ENCODE results near the gene FNDC3B.

The FNDC3B gene

DNA sequence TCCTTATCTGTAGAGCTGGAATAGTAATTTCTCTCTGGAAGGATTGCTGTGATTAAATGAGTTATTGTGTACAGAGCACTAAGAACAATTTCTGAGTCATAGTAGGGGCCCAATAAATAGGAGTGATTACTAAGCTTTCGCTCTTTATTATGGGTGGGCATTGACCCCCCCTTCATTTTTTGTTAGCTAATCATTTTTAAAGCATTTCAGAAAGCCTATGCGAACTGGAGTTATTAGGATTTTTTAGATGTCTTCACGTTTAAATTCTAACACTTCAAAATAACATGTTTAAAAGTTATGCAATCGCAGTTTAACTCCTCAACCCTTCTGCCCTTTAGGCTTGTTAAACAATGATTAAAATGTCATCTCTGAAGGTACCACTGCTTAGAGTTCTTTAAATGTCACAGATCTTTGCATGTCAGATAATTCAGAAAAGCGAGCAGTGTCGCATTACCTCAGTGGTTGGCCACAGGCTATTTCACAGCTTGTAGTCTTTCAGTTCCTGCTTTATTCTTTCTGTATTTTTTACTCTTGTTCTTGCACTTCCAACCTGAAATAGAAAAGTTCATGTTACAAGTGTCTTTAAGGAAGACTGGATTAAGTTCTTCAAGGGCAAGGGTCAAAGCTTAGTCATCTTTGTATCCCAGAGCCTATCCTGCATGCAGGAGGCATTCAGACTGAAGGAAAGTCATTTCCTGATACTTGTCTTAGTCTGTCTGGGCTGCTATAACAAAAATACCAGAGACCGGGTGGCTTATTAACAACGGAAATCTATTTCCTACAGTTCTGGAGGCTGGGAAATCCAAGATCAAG, 102.9 kb downstream of the FNDC3B start:
- Histone ChIP-seq H3K18ac (ENCODE audit: low read length) (no peak overlapping the region), H3K9ac (ENCODE audit: low read depth, low read length, poor library complexity) (no peak overlapping the region), H2BK15ac (ENCODE audit: low read length) (no peak overlapping the region), H2BK5ac (ENCODE audit: low read length) (no peak overlapping the region), H3K23ac (ENCODE audit: low read depth, low read length, poor library complexity) (no peak overlapping the region), H3K36me3 (replicated peaks in 1 of 2; ENCODE audit: control insufficient read depth in 2 of 2, insufficient read depth in 2 of 2, low read length in 2 of 2) (peaks cover 0 to 11% of the 10 kb centered on the region in 2 donors), H3K14ac (ENCODE audit: low read length) (no peak overlapping the region), H4K91ac (ENCODE audit: low read depth, low read length, poor library complexity) (no peak overlapping the region), H3K9me3 (replicated peaks in 1 of 2; ENCODE audit: control insufficient read depth in 2 of 2, insufficient read depth in 1 of 2, low read depth in 1 of 2, low read length in 2 of 2) (peaks cover 0 to 17% of the 10 kb centered on the region in 2 donors), H3K27ac (replicated peaks; ENCODE audit: low read length) (no peak overlapping the region), H4K8ac (ENCODE audit: low read depth, low read length) (no peak overlapping the region), H3K4ac (ENCODE audit: low read length) (no peak overlapping the region), H2AK5ac (ENCODE audit: low read depth, low read length) (no peak overlapping the region), H3K79me1 (ENCODE audit: low read depth, low read length) (no peaks in the 10 kb centered on the region), H3K27me3 (ENCODE audit: control insufficient read depth in 3 of 3, insufficient read depth in 3 of 3, low read depth in 1 of 3, low read length in 3 of 3) (no peaks in the 10 kb centered on the region), H2AFZ (ENCODE audit: low read length) (no peak overlapping the region), H2BK120ac (ENCODE audit: low read depth, low read length) (no peak overlapping the region), H2BK12ac (ENCODE audit: low read length) (no peak overlapping the region), H3K4me1 (ENCODE audit: control insufficient read depth in 2 of 2, insufficient read depth in 1 of 2, low read depth in 1 of 2, low read length in 2 of 2) (peaks cover 16 to 43% of the 10 kb centered on the region in 2 donors), H3K4me3 (ENCODE audit: low read length in 2 of 2) (no peak overlapping the region), H3K4me2 (ENCODE audit: insufficient read depth, low read length, poor library complexity, severe bottlenecking) (no peak overlapping the region)
- no peak for DNase-seq (ENCODE audit: low spot score)
- no CpG with 5 or more reads among the region's 8 CpGs for WGBS, 2 donors (ENCODE audit: extremely low coverage in 2 of 2, insufficient read length in 2 of 2, insufficient replicate concordance in 1 of 2)

DNA sequence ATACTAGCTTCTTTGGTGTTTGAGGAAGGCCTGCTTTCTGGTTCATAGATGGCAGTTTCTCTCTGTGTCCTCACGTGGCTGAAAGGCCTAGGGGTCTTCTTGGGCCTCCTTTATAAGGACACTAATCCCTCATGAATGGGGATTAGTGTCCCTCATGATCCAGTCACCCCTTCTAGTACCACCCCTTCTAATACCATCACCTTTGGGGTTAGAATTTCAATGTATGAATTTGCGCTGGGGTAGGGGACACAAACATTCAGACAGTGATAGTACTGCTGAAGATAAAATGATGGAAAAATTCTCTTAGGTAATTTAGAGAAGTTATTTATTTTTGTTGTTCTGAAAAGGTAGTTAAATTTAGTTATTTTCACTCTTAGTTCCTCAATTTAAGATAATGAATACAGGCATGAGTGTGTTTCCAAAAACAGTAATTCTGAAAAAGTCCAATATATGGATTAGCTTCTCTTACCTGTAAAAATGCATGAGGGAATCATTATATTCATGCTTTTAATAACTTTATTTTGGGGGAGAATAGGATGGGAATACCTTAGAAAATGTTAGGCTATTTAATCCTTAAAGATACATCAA, 103.6 kb downstream of the FNDC3B start:
- H3K9ac ChIP-seq (ENCODE audit: low read depth, low read length, poor library complexity), result no peak overlapping the region
- H2BK120ac ChIP-seq (ENCODE audit: low read depth, low read length), result no peak overlapping the region
- H2BK5ac ChIP-seq (ENCODE audit: low read length), result no peak overlapping the region
- no peak overlapping the region for H2AK5ac ChIP-seq (ENCODE audit: low read depth, low read length)
- no CpG with 5 or more reads among the region's 2 CpGs for WGBS, 2 donors (ENCODE audit: extremely low coverage in 2 of 2, insufficient read length in 2 of 2, insufficient replicate concordance in 1 of 2)
- H2AFZ ChIP-seq (ENCODE audit: low read length), result no peak overlapping the region
- H3K23ac ChIP-seq (ENCODE audit: low read depth, low read length, poor library complexity), result no peak overlapping the region
- H3K4me3 ChIP-seq (ENCODE audit: low read length in 2 of 2), result no peak overlapping the region
- H4K8ac ChIP-seq (ENCODE audit: low read depth, low read length), result no peak overlapping the region
- H3K27ac ChIP-seq (replicated peaks; ENCODE audit: low read length), result no peak overlapping the region
- no peak overlapping the region for H3K14ac ChIP-seq (ENCODE audit: low read length)
- H2BK15ac ChIP-seq (ENCODE audit: low read length), result no peak overlapping the region
- no peak overlapping the region for H3K4ac ChIP-seq (ENCODE audit: low read length)
- H3K4me2 ChIP-seq (ENCODE audit: insufficient read depth, low read length, poor library complexity, severe bottlenecking), result no peak overlapping the region
- H4K91ac ChIP-seq (ENCODE audit: low read depth, low read length, poor library complexity), result no peak overlapping the region
- peaks cover 0 to 17% of the 10 kb centered on the region in 2 donors for H3K9me3 ChIP-seq (replicated peaks in 1 of 2; ENCODE audit: control insufficient read depth in 2 of 2, insufficient read depth in 1 of 2, low read depth in 1 of 2, low read length in 2 of 2)
- DNase-seq (ENCODE audit: low spot score), result no peak
- peaks cover 0 to 11% of the 10 kb centered on the region in 2 donors for H3K36me3 ChIP-seq (replicated peaks in 1 of 2; ENCODE audit: control insufficient read depth in 2 of 2, insufficient read depth in 2 of 2, low read length in 2 of 2)
- no peak overlapping the region for H3K18ac ChIP-seq (ENCODE audit: low read length)
- H3K79me1 ChIP-seq (ENCODE audit: low read depth, low read length), result no peaks in the 10 kb centered on the region
- H3K27me3 ChIP-seq (ENCODE audit: control insufficient read depth in 3 of 3, insufficient read depth in 3 of 3, low read depth in 1 of 3, low read length in 3 of 3), result no peaks in the 10 kb centered on the region
- peaks cover 15 to 38% of the 10 kb centered on the region in 2 donors for H3K4me1 ChIP-seq (ENCODE audit: control insufficient read depth in 2 of 2, insufficient read depth in 1 of 2, low read depth in 1 of 2, low read length in 2 of 2)
- no peak overlapping the region for H2BK12ac ChIP-seq (ENCODE audit: low read length)

DNA sequence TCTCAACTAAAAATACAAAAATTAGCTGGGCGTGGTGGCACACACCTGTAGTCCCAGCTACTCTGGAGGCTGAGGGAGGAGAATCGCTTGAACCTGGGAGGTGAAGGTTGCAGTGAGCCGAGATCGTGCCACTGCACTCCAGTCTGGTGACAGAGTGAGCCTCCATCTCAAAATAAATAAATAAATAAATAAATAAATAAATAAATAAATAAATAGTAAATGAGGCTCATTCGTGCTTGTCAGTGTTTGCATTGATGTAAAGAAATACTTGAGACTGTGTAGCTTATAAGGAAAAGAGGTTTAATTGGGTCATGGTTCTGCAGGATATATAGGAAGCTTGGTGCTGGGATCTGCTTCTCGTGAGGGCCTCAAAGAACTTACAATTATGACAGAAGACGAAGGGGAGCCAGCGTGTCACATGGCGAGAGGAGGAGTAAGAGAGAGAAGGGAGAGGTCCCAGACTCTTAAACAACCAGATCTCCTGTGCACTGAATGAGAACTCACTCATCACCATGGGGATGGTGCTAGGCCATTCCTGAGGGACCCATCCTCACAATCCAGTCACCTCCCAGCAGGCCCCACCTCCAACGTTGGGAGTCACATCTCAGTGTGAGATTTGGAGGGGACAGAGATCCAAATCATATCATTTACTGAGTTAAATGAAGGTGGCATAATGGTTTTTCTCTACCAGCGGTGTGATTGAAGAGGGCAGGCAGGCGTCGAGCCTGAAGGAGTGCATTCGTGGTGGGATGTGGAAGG, 104.5 kb downstream of the FNDC3B start:
- Histone ChIP-seq H3K9ac (ENCODE audit: low read depth, low read length, poor library complexity) (no peak overlapping the region), H3K14ac (ENCODE audit: low read length) (no peak overlapping the region), H2BK5ac (ENCODE audit: low read length) (no peak overlapping the region), H2BK15ac (ENCODE audit: low read length) (no peak overlapping the region), H3K18ac (ENCODE audit: low read length) (no peak overlapping the region), H3K36me3 (replicated peaks in 1 of 2; ENCODE audit: control insufficient read depth in 2 of 2, insufficient read depth in 2 of 2, low read length in 2 of 2) (peaks cover 0 to 11% of the 10 kb centered on the region in 2 donors), H3K23ac (ENCODE audit: low read depth, low read length, poor library complexity) (no peak overlapping the region), H2AK5ac (ENCODE audit: low read depth, low read length) (no peak overlapping the region), H3K79me1 (ENCODE audit: low read depth, low read length) (no peaks in the 10 kb centered on the region), H2AFZ (ENCODE audit: low read length) (no peak overlapping the region), H3K27ac (replicated peaks; ENCODE audit: low read length) (no peak overlapping the region), H3K9me3 (replicated peaks in 1 of 2; ENCODE audit: control insufficient read depth in 2 of 2, insufficient read depth in 1 of 2, low read depth in 1 of 2, low read length in 2 of 2) (peaks cover 0 to 17% of the 10 kb centered on the region in 2 donors), H2BK12ac (ENCODE audit: low read length) (no peak overlapping the region), H3K4ac (ENCODE audit: low read length) (no peak overlapping the region), H4K91ac (ENCODE audit: low read depth, low read length, poor library complexity) (no peak overlapping the region), H3K27me3 (ENCODE audit: control insufficient read depth in 3 of 3, insufficient read depth in 3 of 3, low read depth in 1 of 3, low read length in 3 of 3) (no peaks in the 10 kb centered on the region), H3K4me2 (ENCODE audit: insufficient read depth, low read length, poor library complexity, severe bottlenecking) (no peak overlapping the region), H3K4me3 (ENCODE audit: low read length in 2 of 2) (no peak overlapping the region), H2BK120ac (ENCODE audit: low read depth, low read length) (no peak overlapping the region), H4K8ac (ENCODE audit: low read depth, low read length) (no peak overlapping the region), H3K4me1 (ENCODE audit: control insufficient read depth in 2 of 2, insufficient read depth in 1 of 2, low read depth in 1 of 2, low read length in 2 of 2) (peaks cover 14 to 29% of the 10 kb centered on the region in 2 donors)
- WGBS, 2 donors (ENCODE audit: extremely low coverage in 2 of 2, insufficient read length in 2 of 2, insufficient replicate concordance in 1 of 2), result no CpG with 5 or more reads among the region's 14 CpGs
- DNase-seq (ENCODE audit: low spot score), result no peak

DNA sequence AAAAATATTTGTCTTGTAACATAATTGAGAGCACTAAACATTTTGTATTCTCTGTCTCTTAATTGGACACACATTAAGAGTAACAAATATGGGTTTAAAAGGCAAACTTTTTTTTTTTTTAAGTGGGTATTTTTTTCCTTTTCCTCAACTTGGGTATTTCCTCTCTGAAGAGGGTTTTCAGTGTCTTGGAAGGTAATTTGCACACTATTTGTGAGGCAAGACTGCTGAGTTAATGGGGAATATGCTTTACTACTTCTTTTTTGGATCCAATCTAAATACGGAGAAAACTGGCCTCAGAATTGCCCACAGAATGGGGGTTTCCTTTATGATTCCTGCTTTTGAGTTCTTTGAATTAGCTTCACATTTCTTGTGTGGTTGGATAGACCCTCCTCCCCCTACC, 105.2 kb downstream of the FNDC3B start:
- Histone ChIP-seq H3K36me3 (replicated peaks in 1 of 2; ENCODE audit: control insufficient read depth in 2 of 2, insufficient read depth in 2 of 2, low read length in 2 of 2) (peaks cover 0 to 11% of the 10 kb centered on the region in 2 donors), H3K27ac (replicated peaks; ENCODE audit: low read length) (no peak overlapping the region), H2BK120ac (ENCODE audit: low read depth, low read length) (no peak overlapping the region), H3K18ac (ENCODE audit: low read length) (no peak overlapping the region), H3K23ac (ENCODE audit: low read depth, low read length, poor library complexity) (no peak overlapping the region), H3K9me3 (replicated peaks in 1 of 2; ENCODE audit: control insufficient read depth in 2 of 2, insufficient read depth in 1 of 2, low read depth in 1 of 2, low read length in 2 of 2) (peaks cover 0 to 17% of the 10 kb centered on the region in 2 donors), H2BK15ac (ENCODE audit: low read length) (no peak overlapping the region), H2AK5ac (ENCODE audit: low read depth, low read length) (no peak overlapping the region), H3K4me2 (ENCODE audit: insufficient read depth, low read length, poor library complexity, severe bottlenecking) (no peak overlapping the region), H3K9ac (ENCODE audit: low read depth, low read length, poor library complexity) (no peak overlapping the region), H3K4ac (ENCODE audit: low read length) (no peak overlapping the region), H3K79me1 (ENCODE audit: low read depth, low read length) (no peaks in the 10 kb centered on the region), H2AFZ (ENCODE audit: low read length) (no peak overlapping the region), H4K8ac (ENCODE audit: low read depth, low read length) (no peak overlapping the region), H3K4me3 (ENCODE audit: low read length in 2 of 2) (no peak overlapping the region), H3K4me1 (ENCODE audit: control insufficient read depth in 2 of 2, insufficient read depth in 1 of 2, low read depth in 1 of 2, low read length in 2 of 2) (peaks cover 12 to 24% of the 10 kb centered on the region in 2 donors), H2BK5ac (ENCODE audit: low read length) (no peak overlapping the region), H3K14ac (ENCODE audit: low read length) (no peak overlapping the region), H4K91ac (ENCODE audit: low read depth, low read length, poor library complexity) (no peak overlapping the region), H2BK12ac (ENCODE audit: low read length) (no peak overlapping the region), H3K27me3 (ENCODE audit: control insufficient read depth in 3 of 3, insufficient read depth in 3 of 3, low read depth in 1 of 3, low read length in 3 of 3) (no peaks in the 10 kb centered on the region)
- no peak for DNase-seq (ENCODE audit: low spot score)
- no CpG with 5 or more reads among the region's 1 CpG for WGBS, 2 donors (ENCODE audit: extremely low coverage in 2 of 2, insufficient read length in 2 of 2, insufficient replicate concordance in 1 of 2)
